ENCODE measurements around the gene MARCKS. TPM values are rescaled to one million over a fixed set of nuclear protein-coding genes. Genes with fewer than 3 reads are reported as not detected.
"Not testable (repeated sequence)": the region's sequence is repeated elsewhere in the genome, so short reads cannot be mapped to it uniquely, and the experiment has no call there.

MARCKS gene
- total and polyA plus RNA-seq, 4 donors, result 7.7 to 75.6 (median 28.5) TPM

GRCh38 chr6:113907102-113907815 is 50.1 kb downstream of the MARCKS start:
- no peak for ATAC-seq (ENCODE audit: low FRiP score)

GRCh38 chr6:113908801-113909200 is 51.7 kb downstream of the MARCKS start:
- DNase-seq (no peak), ATAC-seq (ENCODE audit: low FRiP score) (no peak)
- intact Hi-C loops (cut with DNase I), result loop anchor here (5.0 kb wide), 1 partner anchor 1126 kb away; no protein-coding TSS in a partner anchor
- 57 to 59% methylated on average over 3 of the region's 3 CpGs for WGBS, 2 donors
- Histone ChIP-seq H3K9me3 (ENCODE audit: control insufficient read depth, low read length) (no peaks in the 10 kb centered on the region), H3K4me3 (ENCODE audit: low read length in 2 of 2) (no peak overlapping the region), H3K4me1 (ENCODE audit: control insufficient read depth in 1 of 2, insufficient read depth in 2 of 2, low read length in 2 of 2) (no peaks in the 10 kb centered on the region), H3K27ac (ENCODE audit: low read depth in 1 of 2, low read length in 2 of 2) (no peak overlapping the region), H3K36me3 (ENCODE audit: control insufficient read depth in 1 of 2, insufficient read depth in 2 of 2, low read length in 1 of 2) (no peaks in the 10 kb centered on the region), H3K27me3 (ENCODE audit: control insufficient read depth in 1 of 2, insufficient read depth in 2 of 2, low read length in 1 of 2) (no peaks in the 10 kb centered on the region)

More at GRCh38 chr6:113907102-113907815, 50.1 kb downstream of the MARCKS start:
- no peak for DNase-seq
- no peaks in the 10 kb centered on the region for H3K4me1 ChIP-seq (ENCODE audit: control insufficient read depth in 1 of 2, insufficient read depth in 2 of 2, low read length in 2 of 2)
- intact Hi-C loops (cut with DNase I), result loop anchor here (5.0 kb wide), 1 partner anchor 1125 kb away; no protein-coding TSS in a partner anchor
- no peaks in the 10 kb centered on the region for H3K36me3 ChIP-seq (ENCODE audit: control insufficient read depth in 1 of 2, insufficient read depth in 2 of 2, low read length in 1 of 2)
- no peaks in the 10 kb centered on the region for H3K9me3 ChIP-seq (ENCODE audit: control insufficient read depth, low read length)
- no peak overlapping the region for H3K4me3 ChIP-seq (ENCODE audit: low read length in 2 of 2)
- H3K27me3 ChIP-seq (ENCODE audit: control insufficient read depth in 1 of 2, insufficient read depth in 2 of 2, low read length in 1 of 2), result no peaks in the 10 kb centered on the region
- 80 to 85% methylated on average over 6 of the region's 6 CpGs for WGBS, 2 donors
- no peak overlapping the region for H3K27ac ChIP-seq (ENCODE audit: low read depth in 1 of 2, low read length in 2 of 2)

GRCh38 chr6:113909224-113909856 is 52.2 kb downstream of the MARCKS start:
- no peaks in the 10 kb centered on the region for H3K27me3 ChIP-seq (ENCODE audit: control insufficient read depth in 1 of 2, insufficient read depth in 2 of 2, low read length in 1 of 2)
- WGBS, 2 donors, result 17 to 18% methylated on average over 6 of the region's 6 CpGs
- DNase-seq (no peak), ATAC-seq (ENCODE audit: low FRiP score) (no peak)
- intact Hi-C loops (cut with DNase I), result loop anchor here (5.0 kb wide), 1 partner anchor 1127 kb away; no protein-coding TSS in a partner anchor
- no peaks in the 10 kb centered on the region for H3K36me3 ChIP-seq (ENCODE audit: control insufficient read depth in 1 of 2, insufficient read depth in 2 of 2, low read length in 1 of 2)
- no peaks in the 10 kb centered on the region for H3K9me3 ChIP-seq (ENCODE audit: control insufficient read depth, low read length)
- H3K4me1 ChIP-seq (ENCODE audit: control insufficient read depth in 1 of 2, insufficient read depth in 2 of 2, low read length in 2 of 2), result no peaks in the 10 kb centered on the region
- H3K27ac ChIP-seq (ENCODE audit: low read depth in 1 of 2, low read length in 2 of 2), result no peak overlapping the region
- H3K4me3 ChIP-seq (ENCODE audit: low read length in 2 of 2), result no peak overlapping the region

GRCh38 chr6:113910285-113910684 is 53.1 kb downstream of the MARCKS start:
- H3K4me1 ChIP-seq (ENCODE audit: control insufficient read depth in 1 of 2, insufficient read depth in 2 of 2, low read length in 2 of 2); DNase-seq; ATAC-seq (ENCODE audit: low FRiP score); H3K27me3 ChIP-seq (ENCODE audit: control insufficient read depth in 1 of 2, insufficient read depth in 2 of 2, low read length in 1 of 2); H3K4me3 ChIP-seq (ENCODE audit: low read length in 2 of 2); intact Hi-C loops (cut with DNase I); H3K36me3 ChIP-seq (ENCODE audit: control insufficient read depth in 1 of 2, insufficient read depth in 2 of 2, low read length in 1 of 2); H3K9me3 ChIP-seq (ENCODE audit: control insufficient read depth, low read length); H3K27ac ChIP-seq (ENCODE audit: low read depth in 1 of 2, low read length in 2 of 2): not testable (repeated sequence)
- 84 to 90% methylated on average over 1 of the region's 1 CpG for WGBS, 2 donors

Other genes with a start within 250 kb of the MARCKS start
- 10 to 100 TPM; 57.1 to 61.5 TPM for gene HDAC2, start 113.8 kb downstream of the MARCKS start, total RNA-seq
- gene HDAC2, start 113.8 kb downstream of the MARCKS start, polyA plus RNA-seq, result 10 to 100 TPM; 42.3 to 54.5 TPM